ENCODE measurements around the gene KLRC4. TPM values are rescaled to one million over a fixed set of nuclear protein-coding genes. Genes with fewer than 3 reads are reported as not detected.

Gene KLRC4
- total RNA-seq, 1 experiment from 2014 or later = 2.1 TPM

DNA sequence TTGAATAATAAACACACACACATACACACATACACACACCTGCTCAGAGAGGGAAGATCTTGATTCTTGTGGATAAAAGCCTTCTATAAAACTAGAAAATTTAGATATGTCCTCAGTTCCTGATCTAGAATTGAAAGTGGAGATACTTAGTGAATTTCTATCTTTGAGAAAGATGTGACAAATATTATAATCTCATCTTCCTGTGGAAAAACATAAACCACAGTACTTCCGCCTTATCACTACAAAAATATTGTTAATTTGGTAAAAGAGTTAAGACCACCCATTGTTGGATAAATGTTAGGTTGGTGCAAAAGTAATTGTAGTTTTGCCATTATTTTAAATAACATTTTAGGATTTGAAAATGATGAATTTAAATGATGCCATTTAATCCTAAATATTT is 19.7 kb downstream of the KLRC4 start, which contains the start of gene KLRK1:
KLRK1 (minus strand) TSS at position 138 of the 400 bp plus-strand sequence. CDS start 1,231 bp downstream, outside the sequence.
- H3K4me3 ChIP-seq (replicated peaks in 1 of 2; ENCODE audit: low read depth in 1 of 2, low read length in 2 of 2) = no peak within 1 kb of the TSS
- no peaks in the 10 kb centered on the region for H3K36me3 ChIP-seq (ENCODE audit: control insufficient read depth in 1 of 2, insufficient read depth in 2 of 2, low read length in 2 of 2)

More for the DNA sequence above, 19.7 kb downstream of the KLRC4 start, which contains the start of gene KLRK1:
- Histone ChIP-seq H3K9ac (ENCODE audit: low read length) (no peak within 1 kb of the TSS), H4K20me1 (ENCODE audit: insufficient read depth) (no peaks in the 10 kb centered on the region), H2AFZ (ENCODE audit: low read depth, low read length, poor library complexity, severe bottlenecking) (no peak within 1 kb of the TSS), H3K79me2 (ENCODE audit: insufficient read depth, low read length) (no peaks in the 10 kb centered on the region), H3K9me2 (ENCODE audit: insufficient read depth) (no peaks in the 10 kb centered on the region), H3K4me1 (ENCODE audit: control insufficient read depth in 1 of 2, insufficient read depth in 2 of 2, low read length in 2 of 2) (peaks cover 17 to 32% of the 10 kb centered on the region in 2 experiments), H3K27me3 (ENCODE audit: insufficient read depth, low read length) (no peaks in the 10 kb centered on the region), H3K27ac (ENCODE audit: low read depth, low read length) (no peak within 1 kb of the TSS), H3K9me3 (ENCODE audit: control insufficient read depth in 1 of 2, insufficient read depth in 1 of 2, low read depth in 1 of 2, low read length in 2 of 2) (no peaks in the 10 kb centered on the region), H3K4me2 (ENCODE audit: low read length) (no peak within 1 kb of the TSS)
- intact Hi-C loops (cut with micrococcal nuclease) = no loop called here
- TF ChIP-seq EGR1 (IDR thresholded peaks at IDR 0.05; ENCODE audit: low read depth) (no peak), SRF (IDR thresholded peaks at IDR 0.05; ENCODE audit: low read depth) (no peak), ELF1 (IDR thresholded peaks at IDR 0.05; ENCODE audit: borderline replicate concordance, low read depth) (no peak), MAX (IDR thresholded peaks at IDR 0.05) (no peak), SIN3A (IDR thresholded peaks at IDR 0.05; ENCODE audit: low read depth) (no peak), RAD21 (IDR thresholded peaks at IDR 0.05; ENCODE audit: low read depth) (no peak), YY1 (IDR thresholded peaks at IDR 0.05; ENCODE audit: extremely low read depth, insufficient replicate concordance, low read depth, low read length) (no peak), POLR2AphosphoS5 (IDR thresholded peaks at IDR 0.05; ENCODE audit: low read depth, low read length) (no peak), TCF7L2 (IDR thresholded peaks at IDR 0.05; ENCODE audit: borderline replicate concordance, extremely low read depth, insufficient read depth, insufficient read length) (no peak), CEBPB (IDR thresholded peaks at IDR 0.05; ENCODE audit: low read depth) (no peak), FOSL1 (IDR thresholded peaks at IDR 0.05; ENCODE audit: low read depth) (no peak), ATF3 (IDR thresholded peaks at IDR 0.05) (no peak), ZFX (IDR thresholded peaks at IDR 0.05) (no peak), SP1 (IDR thresholded peaks at IDR 0.05; ENCODE audit: low read depth) (no peak)
- TF ChIP-seq, protein P1, sequence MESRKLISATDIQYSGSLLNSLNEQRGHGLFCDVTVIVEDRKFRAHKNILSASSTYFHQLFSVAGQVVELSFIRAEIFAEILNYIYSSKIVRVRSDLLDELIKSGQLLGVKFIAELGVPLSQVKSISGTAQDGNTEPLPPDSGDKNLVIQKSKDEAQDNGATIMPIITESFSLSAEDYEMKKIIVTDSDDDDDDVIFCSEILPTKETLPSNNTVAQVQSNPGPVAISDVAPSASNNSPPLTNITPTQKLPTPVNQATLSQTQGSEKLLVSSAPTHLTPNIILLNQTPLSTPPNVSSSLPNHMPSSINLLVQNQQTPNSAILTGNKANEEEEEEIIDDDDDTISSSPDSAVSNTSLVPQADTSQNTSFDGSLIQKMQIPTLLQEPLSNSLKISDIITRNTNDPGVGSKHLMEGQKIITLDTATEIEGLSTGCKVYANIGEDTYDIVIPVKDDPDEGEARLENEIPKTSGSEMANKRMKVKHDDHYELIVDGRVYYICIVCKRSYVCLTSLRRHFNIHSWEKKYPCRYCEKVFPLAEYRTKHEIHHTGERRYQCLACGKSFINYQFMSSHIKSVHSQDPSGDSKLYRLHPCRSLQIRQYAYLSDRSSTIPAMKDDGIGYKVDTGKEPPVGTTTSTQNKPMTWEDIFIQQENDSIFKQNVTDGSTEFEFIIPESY (IDR thresholded peaks at IDR 0.05; ENCODE audit: extremely low read depth, insufficient replicate concordance, low read length) = no peak
- ATAC-seq (no peak), DNase-seq (ENCODE audit: low read depth, low spot score) (no peak)
- RAD21 ChIA-PET (ENCODE audit: low non-redundant PET in 1 of 2, low total read pairs in 2 of 2, uncharacterized antibody in 2 of 2, unreplicated experiment in 2 of 2) = no interaction called here
- no TSS peak for BruUV-seq (replicated peaks)
- POLR2A ChIA-PET = no interaction called here
- CTCF ChIA-PET = no interaction called here

Data from HCT116 (cell line).